A549 (cell line): ENCODE measurements around the gene EXOC4.

Experiments used
- EP300 ChIP-seq, 2 experiments: fragments of >200 bp; sonication (Bioruptor Twin); formaldehyde crosslinking; IDR thresholded peaks; 2 replicates in 1 of 2; 3 replicates in 1 of 2; pipeline ENCODE4 v1.6.1; 2016 to 2017
- GATA3 ChIP-seq: IDR thresholded peaks from 2 replicates; pipeline ENCODE4 v1.6.1; 2012; ENCODE audit warnings: borderline replicate concordance
- JUNB ChIP-seq: fragments of >200 bp; sonication (Bioruptor Twin); formaldehyde crosslinking; IDR thresholded peaks from 2 replicates; pipeline ENCODE4 v1.6.1; 2016
- MAZ ChIP-seq: fragments of 150-350 bp; IDR thresholded peaks from 2 replicates; pipeline ENCODE4 v1.6.1; 2014; ENCODE audit warnings: antibody characterized with exemption, low read depth, low read length, borderline replicate concordance
- POLR2A ChIP-seq: IDR thresholded peaks from 2 replicates; pipeline ENCODE4 v1.6.1; 2012; ENCODE audit warnings: mild to moderate bottlenecking, low read length
- RAD21 ChIP-seq, 2 experiments: fragments of >200 bp in 1 of 2; sonication (Bioruptor Twin) in 1 of 2; formaldehyde crosslinking in 1 of 2; IDR thresholded peaks in 1 of 2; conservative IDR thresholded peaks in 1 of 2; 2 replicates in 1 of 2; 3 replicates in 1 of 2; pipeline ENCODE4 v1.6.1; 2012 to 2018; ENCODE audit warnings: inconsistent platforms in 1 of 2
- ZFP36 ChIP-seq: fragments of 450-650 bp; IDR thresholded peaks from 2 replicates; pipeline ENCODE4 v1.6.1; 2014; ENCODE audit warnings: borderline replicate concordance; ENCODE audit not compliant: partially characterized antibody
- TF ChIP-seq, protein P1 (sequence below): fragments of >200 bp; sonication (Bioruptor Twin); formaldehyde crosslinking; IDR thresholded peaks from 3 replicates; pipeline ENCODE4 v1.5.1; 2016
- TF ChIP-seq, protein P2 (sequence below): IDR thresholded peaks from 2 replicates; pipeline ENCODE4 v1.6.1; 2012

DNA sequence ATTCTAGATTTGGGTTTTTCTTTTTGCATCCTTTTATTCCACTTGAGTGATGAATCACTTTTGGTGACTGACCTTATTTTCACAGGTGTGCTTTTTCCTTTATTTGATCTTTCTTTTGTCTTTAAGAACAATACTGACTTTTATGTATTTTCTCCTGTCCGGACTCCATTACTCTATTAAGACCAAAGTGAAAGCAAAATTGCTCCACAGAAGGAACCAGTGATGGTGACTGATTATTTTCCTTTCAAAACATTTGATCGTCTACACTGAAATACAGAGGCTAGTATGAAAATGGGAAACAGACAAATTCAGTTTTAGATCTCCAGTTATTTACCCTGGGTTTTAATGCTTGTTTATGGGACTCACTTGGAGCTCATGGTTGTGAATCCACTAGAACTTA is 15.5 kb downstream of the EXOC4 start:
- TF ChIP-seq, protein P1, sequence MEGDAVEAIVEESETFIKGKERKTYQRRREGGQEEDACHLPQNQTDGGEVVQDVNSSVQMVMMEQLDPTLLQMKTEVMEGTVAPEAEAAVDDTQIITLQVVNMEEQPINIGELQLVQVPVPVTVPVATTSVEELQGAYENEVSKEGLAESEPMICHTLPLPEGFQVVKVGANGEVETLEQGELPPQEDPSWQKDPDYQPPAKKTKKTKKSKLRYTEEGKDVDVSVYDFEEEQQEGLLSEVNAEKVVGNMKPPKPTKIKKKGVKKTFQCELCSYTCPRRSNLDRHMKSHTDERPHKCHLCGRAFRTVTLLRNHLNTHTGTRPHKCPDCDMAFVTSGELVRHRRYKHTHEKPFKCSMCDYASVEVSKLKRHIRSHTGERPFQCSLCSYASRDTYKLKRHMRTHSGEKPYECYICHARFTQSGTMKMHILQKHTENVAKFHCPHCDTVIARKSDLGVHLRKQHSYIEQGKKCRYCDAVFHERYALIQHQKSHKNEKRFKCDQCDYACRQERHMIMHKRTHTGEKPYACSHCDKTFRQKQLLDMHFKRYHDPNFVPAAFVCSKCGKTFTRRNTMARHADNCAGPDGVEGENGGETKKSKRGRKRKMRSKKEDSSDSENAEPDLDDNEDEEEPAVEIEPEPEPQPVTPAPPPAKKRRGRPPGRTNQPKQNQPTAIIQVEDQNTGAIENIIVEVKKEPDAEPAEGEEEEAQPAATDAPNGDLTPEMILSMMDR, result no peak
- TF ChIP-seq JUNB (no peak), ZFP36 (no peak), RAD21 (conservative IDR thresholded peaks at IDR 0.05 in 1 of 2, IDR thresholded peaks at IDR 0.05 in 1 of 2) (no peak), MAZ (no peak), POLR2A (no peak), EP300 (IDR thresholded peaks at IDR 0.05) (no peak), GATA3 (no peak)
- TF ChIP-seq, protein P2, sequence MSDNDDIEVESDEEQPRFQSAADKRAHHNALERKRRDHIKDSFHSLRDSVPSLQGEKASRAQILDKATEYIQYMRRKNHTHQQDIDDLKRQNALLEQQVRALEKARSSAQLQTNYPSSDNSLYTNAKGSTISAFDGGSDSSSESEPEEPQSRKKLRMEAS, result no peak
